Effector memory CD4-positive, alpha-beta T cell (primary cell): ENCODE data around the gene SIRPA.

Experiments
- DNase-seq, 3 donors: peaks; one replicate each; pipeline ENCODE4 v3.0.0-alpha.2; 2020
- H3K27ac ChIP-seq: 2 replicates; pipeline ENCODE4 v1.7.0; 2013; ENCODE audit warnings: mild to moderate bottlenecking, low read length, moderate library complexity; ENCODE audit not compliant: insufficient read depth, poor library complexity, severe bottlenecking
- H3K27me3 ChIP-seq: replicated peaks from 2 replicates; pipeline ENCODE4 v1.7.0; 2013; ENCODE audit warnings: mild to moderate bottlenecking, low read length; ENCODE audit not compliant: insufficient read depth, control insufficient read depth, poor library complexity, severe bottlenecking
- H3K36me3 ChIP-seq: 2 replicates; pipeline ENCODE4 v1.7.0; 2013; ENCODE audit warnings: mild to moderate bottlenecking, low read length, moderate library complexity; ENCODE audit not compliant: control insufficient read depth, insufficient read depth
- H3K4me1 ChIP-seq: 2 replicates; pipeline ENCODE4 v1.7.0; 2013; ENCODE audit warnings: low read length, mild to moderate bottlenecking; ENCODE audit not compliant: control insufficient read depth, insufficient read depth, poor library complexity, severe bottlenecking
- H3K4me3 ChIP-seq: 2 replicates; pipeline ENCODE4 v1.7.0; 2013; ENCODE audit warnings: low read length, low read depth, mild to moderate bottlenecking; ENCODE audit not compliant: insufficient read depth, poor library complexity, severe bottlenecking
- H3K9me3 ChIP-seq: 2 replicates; pipeline ENCODE4 v1.7.0; 2013; ENCODE audit warnings: mild to moderate bottlenecking, low read length, moderate library complexity; ENCODE audit not compliant: control insufficient read depth

SIRPA gene

GRCh38 chr20:1965520-1966351 lies 70.5 kb downstream of the SIRPA start:
- Histone ChIP-seq H3K9me3 (no peaks in the 10 kb centered on the region), H3K4me3 (no peak overlapping the region), H3K4me1 (peaks cover 4% of the 10 kb centered on the region), H3K36me3 (no peaks in the 10 kb centered on the region), H3K27ac (no peak overlapping the region), H3K27me3 (no peaks in the 10 kb centered on the region)
- peak; percentile 21 to 41 (median 25) for DNase-seq

- Histone ChIP-seq H3K4me3 (no peak overlapping the region), H3K27ac (no peak overlapping the region), H3K27me3 (no peaks in the 10 kb centered on the region), H3K36me3 (no peaks in the 10 kb centered on the region), H3K9me3 (no peaks in the 10 kb centered on the region), H3K4me1 (peaks cover 4% of the 10 kb centered on the region)
- DNase-seq = no peak
These were observed 73.8 kb downstream of the SIRPA start for GRCh38 chr20:1968964-1969363.

DNA sequence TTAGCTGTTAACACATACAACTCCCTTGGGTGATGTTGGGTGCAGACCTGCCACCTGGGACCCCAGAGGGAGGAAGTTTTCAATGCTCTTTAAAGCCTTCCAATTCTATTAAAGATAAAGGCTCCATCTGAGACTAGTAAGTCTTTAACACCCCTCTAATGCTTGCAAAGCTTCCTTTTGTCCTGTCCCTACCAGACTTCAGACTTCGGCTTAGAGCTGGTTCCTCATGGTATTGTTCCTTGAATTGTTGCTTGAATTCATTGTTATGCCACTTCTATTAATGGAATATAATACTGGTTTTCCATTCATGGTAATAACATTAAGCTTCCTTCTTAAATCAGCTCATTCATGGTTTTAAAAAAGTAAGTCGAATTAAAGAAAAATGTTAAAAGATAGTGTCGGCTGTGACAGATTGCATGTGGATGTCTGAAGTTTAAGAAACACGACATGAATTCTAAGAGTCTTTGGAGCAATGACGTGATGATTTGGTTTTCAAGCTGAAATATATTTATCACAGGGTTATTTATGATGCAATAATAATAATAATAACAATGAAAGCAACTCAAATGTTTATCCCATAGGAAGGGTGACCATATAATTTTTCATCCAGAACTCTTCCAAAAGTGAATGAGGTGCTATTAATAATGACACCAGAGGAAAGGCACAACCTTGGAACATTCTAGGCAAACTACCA lies 76.8 kb downstream of the SIRPA start:
- H3K27me3 ChIP-seq = no peaks in the 10 kb centered on the region
- no peaks in the 10 kb centered on the region for H3K9me3 ChIP-seq
- no peak overlapping the region for H3K4me3 ChIP-seq
- H3K4me1 ChIP-seq = no peaks in the 10 kb centered on the region
- DNase-seq = no peak
- H3K27ac ChIP-seq = no peak overlapping the region
- no peaks in the 10 kb centered on the region for H3K36me3 ChIP-seq

DNA sequence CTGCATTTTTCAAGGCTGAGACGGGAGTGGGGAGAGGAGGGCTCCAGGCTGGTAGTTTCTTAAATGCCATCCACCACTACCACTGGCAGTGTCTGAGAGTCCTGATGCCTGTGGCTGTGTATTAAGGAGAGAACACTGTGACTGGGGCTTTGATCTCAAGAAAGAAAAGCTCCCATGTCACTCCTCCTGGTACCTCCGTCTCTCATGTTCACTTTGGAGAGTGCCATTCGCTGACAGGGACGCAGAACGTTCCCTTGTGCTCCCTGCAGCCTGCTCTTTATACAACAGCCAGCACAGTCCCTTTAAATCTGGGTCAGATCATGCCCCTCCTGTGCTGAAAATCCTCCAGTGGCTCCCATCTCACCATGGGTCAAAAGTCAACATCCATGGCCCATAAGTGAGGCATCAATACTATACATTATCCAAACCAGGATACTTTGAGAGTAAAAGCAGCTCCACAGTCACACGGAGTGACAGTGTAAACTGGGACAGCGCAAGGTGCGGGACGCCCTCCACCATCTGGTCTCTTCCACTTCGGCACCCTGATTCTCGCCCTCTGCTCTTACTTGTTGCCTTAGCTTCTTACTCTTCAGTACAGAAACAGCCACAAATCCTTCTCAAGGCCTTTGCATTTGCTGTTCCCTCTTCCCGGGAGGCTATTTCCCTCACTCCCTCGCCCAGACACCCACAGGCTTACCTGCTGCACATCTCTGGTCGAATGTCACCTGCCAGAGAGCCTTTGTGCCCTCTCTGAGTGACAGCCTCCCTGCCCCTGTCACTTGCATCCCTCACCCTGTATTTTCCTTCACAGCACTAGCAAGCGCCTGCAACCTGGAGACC lies 78.6 kb downstream of the SIRPA start:
- H3K36me3 ChIP-seq = no peaks in the 10 kb centered on the region
- no peak for DNase-seq
- no peak overlapping the region for H3K27ac ChIP-seq
- H3K4me1 ChIP-seq = no peaks in the 10 kb centered on the region
- no peak overlapping the region for H3K4me3 ChIP-seq
- H3K27me3 ChIP-seq = no peaks in the 10 kb centered on the region
- no peaks in the 10 kb centered on the region for H3K9me3 ChIP-seq

DNA sequence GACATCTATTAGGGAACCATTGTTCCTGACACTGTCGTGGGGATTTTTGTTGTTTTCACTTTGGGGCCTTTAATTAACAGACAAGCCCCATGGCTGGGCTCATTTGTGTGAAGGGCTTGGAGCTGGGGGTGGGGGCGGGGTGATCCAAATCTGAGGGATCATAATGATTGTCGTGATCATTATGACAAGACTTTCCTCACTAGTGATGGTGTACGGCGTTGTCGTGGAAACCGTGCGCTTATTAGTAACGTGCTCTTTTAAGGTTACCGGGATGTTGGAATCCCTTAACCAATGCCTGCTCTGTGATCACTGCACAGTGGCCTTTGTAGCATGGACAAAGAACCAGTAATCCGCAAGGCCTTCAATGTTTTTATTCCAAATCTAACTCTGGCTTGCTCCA lies 80.1 kb downstream of the SIRPA start:
- no peaks in the 10 kb centered on the region for H3K4me1 ChIP-seq
- H3K36me3 ChIP-seq = no peaks in the 10 kb centered on the region
- H3K27ac ChIP-seq = no peak overlapping the region
- DNase-seq = no peak
- H3K27me3 ChIP-seq = no peaks in the 10 kb centered on the region
- no peak overlapping the region for H3K4me3 ChIP-seq
- no peaks in the 10 kb centered on the region for H3K9me3 ChIP-seq

DNA sequence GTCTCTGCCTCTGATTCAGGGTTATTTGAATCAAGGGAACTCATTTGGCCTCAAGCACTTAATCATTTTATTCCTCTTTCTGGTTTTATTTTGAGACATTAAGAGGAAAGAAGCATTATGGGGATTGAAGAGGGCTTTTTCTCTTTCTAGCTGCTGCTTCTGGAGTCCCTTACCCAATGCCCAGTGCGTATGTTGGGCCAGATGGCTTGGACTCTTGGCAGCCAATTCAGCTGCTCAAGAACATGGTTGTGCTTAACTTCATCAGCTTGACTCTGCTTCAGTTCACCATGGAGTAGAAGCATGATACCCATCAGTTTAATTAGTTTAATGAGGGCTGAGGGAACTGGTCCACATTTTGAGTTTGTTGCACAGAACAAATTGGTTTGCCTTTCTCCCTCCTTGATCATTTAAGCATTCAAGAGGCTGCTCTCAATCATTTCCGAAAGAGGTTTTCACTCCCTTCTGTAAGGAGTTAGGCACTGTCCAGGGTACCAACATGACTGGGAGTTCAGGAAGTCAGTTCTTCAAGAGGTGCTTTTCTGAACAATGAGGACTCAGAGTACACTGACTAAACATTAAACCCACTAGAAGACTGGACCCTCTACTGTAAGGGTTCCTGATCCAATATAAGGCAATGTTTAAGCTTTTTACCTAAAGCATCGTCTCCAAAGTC lies 84.0 kb downstream of the SIRPA start:
- no peaks in the 10 kb centered on the region for H3K4me1 ChIP-seq
- H3K27ac ChIP-seq = no peak overlapping the region
- no peak overlapping the region for H3K4me3 ChIP-seq
- no peak for DNase-seq
- no peaks in the 10 kb centered on the region for H3K9me3 ChIP-seq
- H3K36me3 ChIP-seq = no peaks in the 10 kb centered on the region
- no peaks in the 10 kb centered on the region for H3K27me3 ChIP-seq

DNA sequence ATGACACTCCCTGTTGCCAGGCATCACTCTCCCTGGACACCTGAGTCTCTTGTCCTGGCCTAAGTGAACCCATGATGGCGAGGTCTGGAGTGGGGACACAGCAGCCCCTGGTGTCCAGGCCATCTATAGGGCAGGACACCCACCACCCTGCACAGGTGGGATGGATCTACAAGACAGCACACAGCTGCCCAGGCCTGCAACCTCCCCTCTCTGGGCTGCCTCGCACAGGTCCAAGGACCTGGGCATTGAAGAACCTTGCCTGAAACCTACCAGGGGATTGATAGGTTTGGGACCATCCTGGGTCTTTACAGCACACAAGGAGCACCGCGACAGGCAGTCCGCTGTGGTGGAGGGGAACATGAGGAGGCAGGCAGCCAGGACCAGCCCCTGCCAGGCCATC lies 87.5 kb downstream of the SIRPA start:
- Histone ChIP-seq H3K27ac (no peak overlapping the region), H3K27me3 (no peaks in the 10 kb centered on the region), H3K4me1 (no peaks in the 10 kb centered on the region), H3K4me3 (no peak overlapping the region), H3K9me3 (no peaks in the 10 kb centered on the region), H3K36me3 (no peaks in the 10 kb centered on the region)
- no peak for DNase-seq

- Histone ChIP-seq H3K36me3 (no peaks in the 10 kb centered on the region), H3K4me3 (no peak overlapping the region), H3K4me1 (no peaks in the 10 kb centered on the region), H3K27me3 (no peaks in the 10 kb centered on the region), H3K27ac (no peak overlapping the region), H3K9me3 (no peaks in the 10 kb centered on the region)
- no peak for DNase-seq
These were observed 88.1 kb downstream of the SIRPA start for GRCh38 chr20:1983301-1983700.

DNA sequence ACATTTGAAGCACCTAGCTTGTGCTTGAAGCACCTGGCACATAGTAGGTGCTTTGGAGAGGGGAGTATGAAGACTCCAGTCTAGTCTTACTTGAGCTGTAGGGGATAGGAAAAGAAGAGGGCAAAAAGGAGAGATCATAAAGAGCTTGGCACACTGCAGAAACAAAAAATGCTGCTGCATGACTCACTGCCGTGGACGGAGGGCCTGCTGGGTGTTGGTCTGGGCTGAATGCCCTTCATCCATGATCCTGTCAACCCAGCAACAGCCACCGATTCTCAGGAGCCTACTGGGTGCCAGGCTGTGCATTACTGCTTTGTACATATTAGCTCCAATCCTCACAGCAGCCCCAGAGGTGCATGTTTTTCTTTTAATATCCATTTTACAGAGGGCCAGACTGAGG lies 92.6 kb downstream of the SIRPA start:
- H3K4me1 ChIP-seq = no peaks in the 10 kb centered on the region
- H3K27ac ChIP-seq = no peak overlapping the region
- no peak for DNase-seq
- H3K9me3 ChIP-seq = no peaks in the 10 kb centered on the region
- H3K36me3 ChIP-seq = no peaks in the 10 kb centered on the region
- H3K4me3 ChIP-seq = no peak overlapping the region
- H3K27me3 ChIP-seq = no peaks in the 10 kb centered on the region
